B cell (primary cell): Measurements from ENCODE around the gene PDXK. TPM values are rescaled to one million over a fixed set of nuclear protein-coding genes. Genes with fewer than 3 reads are reported as not detected.

ENCODE experiments used
- ATAC-seq: fragments of 200-7000 bp; cut with Tn5 transposase; one replicate; pipeline ENCODE4 v1.10.0; 2021; ENCODE audit warnings: low read depth, mild to moderate bottlenecking, moderate number of reproducible peaks, moderate library complexity
- CTCF ChIA-PET: fragments of 350-600 bp; sonication (Branson Sonifier 250); formaldehyde crosslinking; loops from one replicate; lab custom pipeline; 2021; ENCODE audit warnings: antibody characterized with exemption, inconsistent platforms; lab: Charles Lee
- POLR2A ChIA-PET: fragments of 350-600 bp; sonication (Branson Sonifier 250); formaldehyde crosslinking; loops from one replicate; lab custom pipeline; 2021; ENCODE audit warnings: antibody characterized with exemption; lab: Charles Lee
- DNase-seq: peaks from one replicate; pipeline ENCODE4 v3.0.0; 2013
- H2AFZ ChIP-seq: 2 replicates; pipeline ENCODE4 v1.6.1; 2012; ENCODE audit warnings: mild to moderate bottlenecking, low read depth, low read length; ENCODE audit not compliant: insufficient read depth, poor library complexity, severe bottlenecking
- H3K27ac ChIP-seq, 2 donors: 1 replicate in 1 of 2; 2 replicates in 1 of 2; pipeline ENCODE4 v1.5.1; 2012 to 2013; ENCODE audit warnings: low read length in 2 of 2, mild to moderate bottlenecking in 2 of 2, moderate library complexity in 1 of 2
- H3K27me3 ChIP-seq, 4 experiments: fragments of 200-600 bp in 1 of 4; sonication (generic) in 1 of 4; replicated peaks in 1 of 4; 1 replicate in 2 of 4; 2 replicates in 2 of 4; pipeline versions ENCODE4 v1.6.1 to v1.7.0; 2013 to 2016; ENCODE audit warnings: low read length in 3 of 4, mild to moderate bottlenecking in 2 of 4, mixed read lengths in 1 of 4, moderate library complexity in 1 of 4; ENCODE audit not compliant: insufficient read depth in 4 of 4, control insufficient read depth in 3 of 4; ENCODE audit errors: control extremely low read depth in 1 of 4
- H3K36me3 ChIP-seq, 2 experiments: replicated peaks in 1 of 2; 1 replicate in 1 of 2; 2 replicates in 1 of 2; pipeline versions ENCODE4 v1.6.1 to v1.7.1; 2013; ENCODE audit warnings: low read length in 1 of 2; ENCODE audit not compliant: insufficient read depth in 2 of 2, control insufficient read depth in 1 of 2; ENCODE audit errors: control extremely low read depth in 1 of 2, extremely low read depth in 1 of 2
- H3K4me1 ChIP-seq, 2 donors: fragments of 200-600 bp in 1 of 2; sonication (generic) in 1 of 2; 1 replicate in 1 of 2; 2 replicates in 1 of 2; pipeline versions ENCODE4 v1.5.1 to v1.6.1; 2013 to 2017; ENCODE audit warnings: low read length in 2 of 2; ENCODE audit not compliant: control insufficient read depth in 2 of 2, insufficient read depth in 2 of 2
- H3K4me2 ChIP-seq: replicated peaks from 2 replicates; pipeline ENCODE3; 2012; ENCODE audit warnings: mild to moderate bottlenecking, low read depth, low read length; ENCODE audit not compliant: poor library complexity, severe bottlenecking
- H3K4me3 ChIP-seq, 5 experiments: fragments of 200-600 bp in 1 of 5; sonication (generic) in 1 of 5; 1 replicate in 3 of 5; 2 replicates in 2 of 5; pipeline versions ENCODE4 v1.5.1 to v1.7.0; 2011 to 2016; ENCODE audit warnings: low read length in 4 of 5, mild to moderate bottlenecking in 4 of 5, low read depth in 2 of 5, control low read depth in 1 of 5, moderate library complexity in 1 of 5; ENCODE audit not compliant: insufficient read depth in 1 of 5; ENCODE audit errors: control extremely low read depth in 1 of 5, extremely low read depth in 1 of 5
- H3K79me2 ChIP-seq: fragments of 200-600 bp; sonication (generic); one replicate; pipeline ENCODE4 v1.6.0; 2016; ENCODE audit warnings: low read length; ENCODE audit not compliant: control insufficient read depth, insufficient read depth
- H3K9ac ChIP-seq: fragments of 200-600 bp; sonication (generic); 2 replicates; pipeline ENCODE4 v1.6.1; 2017; ENCODE audit warnings: mild to moderate bottlenecking, low read length, moderate library complexity
- H3K9me3 ChIP-seq, 3 donors: one replicate each; pipeline versions ENCODE4 v1.6.1 to v1.7.1; 2013; ENCODE audit warnings: low read length in 2 of 3; ENCODE audit not compliant: control insufficient read depth in 2 of 3, insufficient read depth in 1 of 3; ENCODE audit errors: control extremely low read depth in 1 of 3
- H4K20me1 ChIP-seq: 2 replicates; pipeline ENCODE4 v1.6.0; 2012; ENCODE audit warnings: mild to moderate bottlenecking, low read length; ENCODE audit not compliant: insufficient read depth, control insufficient read depth, poor library complexity, severe bottlenecking
- H3K27ac Mint-ChIP-seq: one replicate; pipeline ENCODE4 v1.8.0; 2021; ENCODE audit warnings: mixed read lengths
- H3K27me3 Mint-ChIP-seq: one replicate; pipeline ENCODE4 v1.8.0; 2021; ENCODE audit warnings: mixed read lengths
- H3K4me1 Mint-ChIP-seq: one replicate; pipeline ENCODE4 v1.8.0; 2021; ENCODE audit warnings: mixed read lengths
- H3K4me3 Mint-ChIP-seq: one replicate; pipeline ENCODE4 v1.8.0; 2021; ENCODE audit warnings: mixed read lengths
- H3K9me3 Mint-ChIP-seq: one replicate; pipeline ENCODE4 v1.8.0; 2022; ENCODE audit warnings: mixed read lengths; ENCODE audit not compliant: insufficient read depth
- EZH2 ChIP-seq: IDR thresholded peaks from 2 replicates; pipeline ENCODE4 v1.6.1; 2012; ENCODE audit warnings: borderline replicate concordance, low read depth, mild to moderate bottlenecking, moderate library complexity, low read length; ENCODE audit not compliant: insufficient read depth, poor library complexity, severe bottlenecking
- WGBS: methylation state at CpG from one replicate; pipeline ENCODE4 v1.1.5; 2013; ENCODE audit warnings: missing lambda C conversion rate; ENCODE audit not compliant: insufficient coverage; 5-methylcytosine and 5-hydroxymethylcytosine counted together
- intact Hi-C: fragments of 100-400 bp; cut with micrococcal nuclease; formaldehyde crosslinking; loops from one replicate; pipeline ENCODE4 v1.10.0; 2022
- polyA plus RNA-seq: library from polyadenylated mRNA; depleted of rRNA; stranded (reverse); fragments of >200 nt; gene quantifications from 2 replicates; pipeline ENCODE4 v1.2.3, GENCODE V29; 2012
- total RNA-seq, 2 donors: library from RNA; stranded (reverse); fragments of 120-200 nt in 1 of 2; gene quantifications; 1 replicate in 1 of 2; 2 replicates in 1 of 2; pipeline versions ENCODE4 v1.2.3 to v1.2.4, GENCODE V29; 2013 to 2022
- TF ChIP-seq, protein P1 (sequence below): fragments of 200-600 bp; IDR thresholded peaks from one replicate; pipeline ENCODE4 v1.8.0; 2022; ENCODE audit warnings: antibody characterized with exemption, mild to moderate bottlenecking

The PDXK gene
- total and polyA plus RNA-seq, 2 donors (not counting 1 experiment from before 2014, with no cell fraction given): 31.1 to 102 TPM

GRCh38 chr21:43810505-43811261, 91.8 kb downstream of the PDXK start:
- CTCF ChIA-PET: interaction anchor here (0.7 to 3.8 kb wide), 16 partner anchors 13 to 1318 kb away, joined by 3 to 46 read pairs (median 4); no protein-coding TSS in a partner anchor
- Histone ChIP-seq H3K4me1 (peaks cover 21 to 33% of the 10 kb centered on the region in 2 donors), H3K4me3 (no peak overlapping the region), H3K36me3 (no peaks in the 10 kb centered on the region), H3K9ac (no peak overlapping the region), H3K79me2 (peaks cover 27% of the 10 kb centered on the region), H3K27ac (no peak overlapping the region), H4K20me1 (peaks cover 48% of the 10 kb centered on the region), H3K4me2 (peak overlapping the region; percentile 50), H2AFZ (no peak overlapping the region), H3K9me3 (peaks cover 0 to 6% (median 0%) of the 10 kb centered on the region in 3 donors), H3K27me3 (peaks cover 0 to 25% (median 5%) of the 10 kb centered on the region in 4 experiments)
- POLR2A ChIA-PET: no interaction called here
- intact Hi-C loops: loop anchor here (1.0 to 10.0 kb wide), 3 partner anchors 129 to 674 kb away; no protein-coding TSS in a partner anchor
- H3K4me1 Mint-ChIP-seq: peaks cover 28% of the 10 kb centered on the region
- 5% methylated on average over 13 of the region's 23 CpGs for WGBS
- TF ChIP-seq EZH2: no peak
- TF ChIP-seq, protein P1, sequence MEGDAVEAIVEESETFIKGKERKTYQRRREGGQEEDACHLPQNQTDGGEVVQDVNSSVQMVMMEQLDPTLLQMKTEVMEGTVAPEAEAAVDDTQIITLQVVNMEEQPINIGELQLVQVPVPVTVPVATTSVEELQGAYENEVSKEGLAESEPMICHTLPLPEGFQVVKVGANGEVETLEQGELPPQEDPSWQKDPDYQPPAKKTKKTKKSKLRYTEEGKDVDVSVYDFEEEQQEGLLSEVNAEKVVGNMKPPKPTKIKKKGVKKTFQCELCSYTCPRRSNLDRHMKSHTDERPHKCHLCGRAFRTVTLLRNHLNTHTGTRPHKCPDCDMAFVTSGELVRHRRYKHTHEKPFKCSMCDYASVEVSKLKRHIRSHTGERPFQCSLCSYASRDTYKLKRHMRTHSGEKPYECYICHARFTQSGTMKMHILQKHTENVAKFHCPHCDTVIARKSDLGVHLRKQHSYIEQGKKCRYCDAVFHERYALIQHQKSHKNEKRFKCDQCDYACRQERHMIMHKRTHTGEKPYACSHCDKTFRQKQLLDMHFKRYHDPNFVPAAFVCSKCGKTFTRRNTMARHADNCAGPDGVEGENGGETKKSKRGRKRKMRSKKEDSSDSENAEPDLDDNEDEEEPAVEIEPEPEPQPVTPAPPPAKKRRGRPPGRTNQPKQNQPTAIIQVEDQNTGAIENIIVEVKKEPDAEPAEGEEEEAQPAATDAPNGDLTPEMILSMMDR: peak; percentile 83
- DNase-seq (peak; percentile 84), ATAC-seq (peak; percentile 97)
- no peak overlapping the region for H3K4me3 Mint-ChIP-seq
- no peaks in the 10 kb centered on the region for H3K9me3 Mint-ChIP-seq
- H3K27me3 Mint-ChIP-seq: peaks cover 7% of the 10 kb centered on the region
- H3K27ac Mint-ChIP-seq: peak overlapping the region; percentile 56
